IMR-90 (cell line): ENCODE results near the gene SNTG2.

ENCODE experiments used
- CTCF ChIP-seq: conservative IDR thresholded peaks from 2 replicates; pipeline ENCODE4 v1.5.1; 2012; ENCODE audit warnings: mild to moderate bottlenecking, low read depth, low read length, improper control_type of control experiment
- POLR2A ChIP-seq: IDR thresholded peaks from 2 replicates; pipeline ENCODE4 v1.6.1; 2012; ENCODE audit warnings: mild to moderate bottlenecking, low read depth, low read length
- RAD21 ChIP-seq: IDR thresholded peaks from 2 replicates; pipeline ENCODE4 v1.6.1; 2012; ENCODE audit warnings: low read length, improper control_type of control experiment
- SMC3 ChIP-seq: fragments of 150-350 bp; IDR thresholded peaks from 2 replicates; pipeline ENCODE4 v1.6.1; 2016; ENCODE audit warnings: low read depth, mild to moderate bottlenecking, antibody characterized with exemption, low read length, moderate library complexity
- USF2 ChIP-seq: fragments of 150-350 bp; IDR thresholded peaks from 2 replicates; pipeline ENCODE4 v1.6.1; 2017; ENCODE audit warnings: mild to moderate bottlenecking, antibody characterized with exemption, low read length, low read depth

- no peak for TF ChIP-seq CTCF
- no peak for TF ChIP-seq POLR2A
- TF ChIP-seq RAD21 = no peak
- no peak for TF ChIP-seq USF2
- no peak for TF ChIP-seq SMC3
Measured at GRCh38 chr2:1115843-1116539, 165.3 kb downstream of the SNTG2 start.
